Kidney (tissue), 14 donors: Measurements from ENCODE around the gene CTNNAL1. TPM values are rescaled to one million over a fixed set of nuclear protein-coding genes. Genes with fewer than 3 reads are reported as not detected.

ENCODE experiments used
- DNase-seq, 5 donors: peaks; one replicate each; pipeline ENCODE4 v3.0.0-alpha.2; 2013 to 2020
- FAIRE-seq: peaks from 2 replicates; lab custom pipeline; 2012; peaks lifted over from hg19 to GRCh38; lab: Jason Lieb, UNC
- H3K27ac ChIP-seq, 2 donors: one replicate each; pipeline ENCODE4 v1.7.0; 2013; ENCODE audit warnings: low read depth in 2 of 2, low read length in 2 of 2, inconsistent platforms in 1 of 2
- H3K27me3 ChIP-seq: one replicate; pipeline ENCODE4 v1.7.1; 2013; ENCODE audit warnings: low read length, inconsistent platforms; ENCODE audit not compliant: control insufficient read depth, insufficient read depth
- H3K36me3 ChIP-seq, 3 donors: one replicate each; pipeline versions ENCODE4 v1.7.0 to v1.7.1; 2013; ENCODE audit warnings: low read length in 3 of 3, control low read depth in 1 of 3, inconsistent platforms in 1 of 3; ENCODE audit not compliant: insufficient read depth in 3 of 3, control insufficient read depth in 2 of 3
- H3K4me1 ChIP-seq, 3 donors: one replicate each; pipeline versions ENCODE4 v1.7.0 to v1.7.1; 2013; ENCODE audit warnings: low read length in 3 of 3, inconsistent platforms in 1 of 3, low read depth in 1 of 3; ENCODE audit not compliant: control insufficient read depth in 2 of 3, insufficient read depth in 2 of 3
- H3K4me3 ChIP-seq, 3 donors: one replicate each; pipeline versions ENCODE4 v1.7.0 to v1.8.1; 2013; ENCODE audit warnings: low read length in 3 of 3, control low read depth in 1 of 3, inconsistent platforms in 1 of 3
- H3K9ac ChIP-seq, 3 donors: one replicate each; pipeline versions ENCODE4 v1.7.0 to v1.7.1; 2013; ENCODE audit warnings: low read length in 3 of 3, control low read depth in 1 of 3, inconsistent platforms in 1 of 3
- H3K9me3 ChIP-seq, 3 donors: one replicate each; pipeline versions ENCODE4 v1.7.0 to v1.7.1; 2013; ENCODE audit warnings: low read length in 3 of 3, control low read depth in 1 of 3, inconsistent platforms in 1 of 3; ENCODE audit not compliant: control insufficient read depth in 2 of 3, insufficient read depth in 1 of 3
- intact Hi-C: fragments of 100-400 bp; cut with DNase I; formaldehyde crosslinking; loops from one replicate; pipeline ENCODE4 v1.11.1; 2022
- polyA plus RNA-seq: library from polyadenylated mRNA; stranded (reverse); fragments of 350-450 nt; fragmentation: Illumina TruSeq; extraction: RNeasy Lipid Tissue Mini Kit (QIAGEN cat#74804); gene quantifications from one replicate; pipeline ENCODE4 v1.2.3, GENCODE V29; 2014; ENCODE audit warnings: low read depth, low replicate concordance; ENCODE audit not compliant: insufficient read depth
- total RNA-seq: library from RNA; stranded (reverse); fragmentation: NEBNext Ultra II Directional; extraction: Animal tissue kit (Norgen Biotek cat#: 25700); gene quantifications from one replicate; pipeline ENCODE4 v1.2.1, GENCODE V29; 2021
- TF ChIP-seq, protein P1 (sequence below): IDR thresholded peaks from 3 replicates; pipeline ENCODE4 v1.5.1; 2012; ENCODE audit warnings: mild to moderate bottlenecking, moderate library complexity, borderline replicate concordance; ENCODE audit not compliant: insufficient read depth; ENCODE audit errors: extremely low read depth
- donor health status: control.
- donor health status: control.
- donor health status: control.
- donor health status: control.
- donor health status: control.
- donor health status: DM: yes; HTN: yes; CAD: no.
- donor health status: Normal renal cell carcinoma (clear cell type).

Gene CTNNAL1
- total and polyA plus RNA-seq, 2 donors from 2014 or later, result 38.6 to 54.8 TPM

DNA sequence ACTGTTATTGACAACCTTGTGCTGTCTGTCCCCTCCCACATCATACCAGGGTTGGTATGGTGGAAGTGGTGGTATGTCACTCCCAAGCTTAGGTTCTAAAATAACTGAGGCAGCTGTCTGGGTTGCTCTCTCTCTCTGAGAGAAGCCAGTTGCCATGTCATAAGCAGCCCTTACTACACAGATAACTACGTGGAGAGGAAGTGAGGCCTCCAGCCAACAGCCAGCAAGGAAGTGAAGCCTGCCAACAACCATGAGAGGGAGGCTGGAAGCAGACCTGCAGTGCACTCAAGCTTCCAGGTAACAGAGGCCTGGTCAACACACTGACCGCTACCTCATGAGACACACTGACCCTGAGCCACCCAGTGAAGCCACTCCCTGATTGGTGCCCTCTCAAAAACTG, 18.6 kb downstream of the CTNNAL1 start:
- no peak for FAIRE-seq
- Histone ChIP-seq H3K9me3 (no peaks in the 10 kb centered on the region), H3K27ac (peak overlapping the region in 1 of 2 donors; percentile 32), H3K9ac (no peak overlapping the region), H3K27me3 (no peaks in the 10 kb centered on the region), H3K4me3 (no peak overlapping the region), H3K4me1 (peaks cover 0 to 12% (median 4%) of the 10 kb centered on the region in 3 donors), H3K36me3 (no peaks in the 10 kb centered on the region)
- intact Hi-C loops, result no loop called here
- DNase-seq, result peak in 1 of 5 donors; percentile 28
- TF ChIP-seq, protein P1, sequence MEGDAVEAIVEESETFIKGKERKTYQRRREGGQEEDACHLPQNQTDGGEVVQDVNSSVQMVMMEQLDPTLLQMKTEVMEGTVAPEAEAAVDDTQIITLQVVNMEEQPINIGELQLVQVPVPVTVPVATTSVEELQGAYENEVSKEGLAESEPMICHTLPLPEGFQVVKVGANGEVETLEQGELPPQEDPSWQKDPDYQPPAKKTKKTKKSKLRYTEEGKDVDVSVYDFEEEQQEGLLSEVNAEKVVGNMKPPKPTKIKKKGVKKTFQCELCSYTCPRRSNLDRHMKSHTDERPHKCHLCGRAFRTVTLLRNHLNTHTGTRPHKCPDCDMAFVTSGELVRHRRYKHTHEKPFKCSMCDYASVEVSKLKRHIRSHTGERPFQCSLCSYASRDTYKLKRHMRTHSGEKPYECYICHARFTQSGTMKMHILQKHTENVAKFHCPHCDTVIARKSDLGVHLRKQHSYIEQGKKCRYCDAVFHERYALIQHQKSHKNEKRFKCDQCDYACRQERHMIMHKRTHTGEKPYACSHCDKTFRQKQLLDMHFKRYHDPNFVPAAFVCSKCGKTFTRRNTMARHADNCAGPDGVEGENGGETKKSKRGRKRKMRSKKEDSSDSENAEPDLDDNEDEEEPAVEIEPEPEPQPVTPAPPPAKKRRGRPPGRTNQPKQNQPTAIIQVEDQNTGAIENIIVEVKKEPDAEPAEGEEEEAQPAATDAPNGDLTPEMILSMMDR, result no peak

DNA sequence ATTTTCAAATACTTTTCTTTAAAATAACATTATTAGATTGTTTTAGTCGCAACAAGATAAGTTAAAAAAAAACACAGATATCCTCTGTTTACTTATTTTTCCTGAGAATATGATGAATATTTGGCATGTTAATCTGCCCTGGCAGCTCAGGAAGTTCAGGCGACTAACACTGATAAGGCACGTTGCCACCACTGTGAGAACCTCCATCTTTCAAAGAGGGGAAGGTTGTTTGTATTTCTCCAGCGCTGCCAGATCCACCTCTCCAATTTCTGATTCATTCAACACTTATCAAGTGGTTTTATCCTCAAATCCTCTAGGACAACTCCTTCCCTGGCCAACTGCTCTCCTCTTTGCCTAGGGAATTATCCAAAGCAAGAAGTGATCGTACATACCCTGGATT, 21.8 kb downstream of the CTNNAL1 start:
- no peaks in the 10 kb centered on the region for H3K36me3 ChIP-seq
- no peak overlapping the region for H3K9ac ChIP-seq
- no peak overlapping the region for H3K27ac ChIP-seq
- no peak overlapping the region for H3K4me3 ChIP-seq
- DNase-seq, result no peak
- intact Hi-C loops, result no loop called here
- TF ChIP-seq, protein P1, result no peak
- no peak for FAIRE-seq
- peaks cover 0 to 11% (median 4%) of the 10 kb centered on the region in 3 donors for H3K4me1 ChIP-seq
- H3K27me3 ChIP-seq, result no peaks in the 10 kb centered on the region
- H3K9me3 ChIP-seq, result no peaks in the 10 kb centered on the region

GRCh38 chr9:108983885-108984284, 29.4 kb downstream of the CTNNAL1 start:
- Histone ChIP-seq H3K4me3 (no peak overlapping the region), H3K9ac (no peak overlapping the region), H3K9me3 (no peaks in the 10 kb centered on the region), H3K36me3 (peaks cover 0 to 17% (median 0%) of the 10 kb centered on the region in 3 donors), H3K4me1 (no peaks in the 10 kb centered on the region), H3K27me3 (no peaks in the 10 kb centered on the region), H3K27ac (no peak overlapping the region)
- FAIRE-seq (no peak), DNase-seq (no peak)
- TF ChIP-seq, protein P1, result no peak
- intact Hi-C loops, result no loop called here

- Histone ChIP-seq H3K4me3 (no peak overlapping the region), H3K9ac (no peak overlapping the region), H3K27ac (no peak overlapping the region), H3K9me3 (no peaks in the 10 kb centered on the region), H3K36me3 (peaks cover 0 to 22% (median 0%) of the 10 kb centered on the region in 3 donors), H3K27me3 (no peaks in the 10 kb centered on the region), H3K4me1 (no peaks in the 10 kb centered on the region)
- TF ChIP-seq, protein P1, result no peak
- FAIRE-seq (no peak), DNase-seq (no peak)
- intact Hi-C loops, result no loop called here
Observed at GRCh38 chr9:108980893-108981292, 32.4 kb downstream of the CTNNAL1 start.
